H9 (cell line): ENCODE measurements around the gene CTAG1B. TPM values are rescaled to one million over a fixed set of nuclear protein-coding genes. Genes with fewer than 3 reads are reported as not detected.

Source experiments
- DNase-seq: peaks from one replicate; pipeline ENCODE4 v3.0.0-alpha.2; 2017
- H2AFZ ChIP-seq: one replicate; pipeline ENCODE4 v1.6.1; 2013; ENCODE audit warnings: mild to moderate bottlenecking, low read length, control low read depth, moderate library complexity
- H2AK5ac ChIP-seq: 2 replicates; pipeline ENCODE4 v1.6.1; 2013; ENCODE audit warnings: low read length, control low read depth, mixed read lengths; ENCODE audit not compliant: insufficient read length
- H2BK120ac ChIP-seq: one replicate; pipeline ENCODE4 v1.6.1; 2013; ENCODE audit warnings: low read depth, mild to moderate bottlenecking, low read length, control low read depth, inconsistent platforms; ENCODE audit not compliant: poor library complexity, severe bottlenecking
- H2BK12ac ChIP-seq: 2 replicates; pipeline ENCODE4 v1.6.1; 2013; ENCODE audit warnings: low read length, control low read depth, mixed read lengths, low read depth; ENCODE audit not compliant: insufficient read length
- H2BK15ac ChIP-seq: 2 replicates; pipeline ENCODE4 v1.6.1; 2013; ENCODE audit warnings: low read depth, low read length, control low read depth
- H2BK20ac ChIP-seq: one replicate; pipeline ENCODE4 v1.6.1; 2013; ENCODE audit warnings: low read depth, mild to moderate bottlenecking, low read length, control low read depth, inconsistent platforms; ENCODE audit not compliant: poor library complexity, severe bottlenecking
- H2BK5ac ChIP-seq: 2 replicates; pipeline ENCODE4 v1.6.1; 2013; ENCODE audit warnings: low read length, control low read depth, mixed read lengths; ENCODE audit not compliant: insufficient read length
- H3K14ac ChIP-seq: 2 replicates; pipeline ENCODE4 v1.6.1; 2013; ENCODE audit warnings: low read length, control low read depth; ENCODE audit not compliant: insufficient read depth
- H3K18ac ChIP-seq: 2 replicates; pipeline ENCODE4 v1.6.1; 2013; ENCODE audit warnings: low read depth, mild to moderate bottlenecking, mixed read lengths, low read length, control low read depth; ENCODE audit not compliant: insufficient read length
- H3K23ac ChIP-seq: 2 replicates; pipeline ENCODE4 v1.6.1; 2013; ENCODE audit warnings: low read length, control low read depth, mixed read lengths, low read depth; ENCODE audit not compliant: insufficient read length
- H3K23me2 ChIP-seq: 2 replicates; pipeline ENCODE4 v1.6.1; 2013; ENCODE audit warnings: low read depth, mild to moderate bottlenecking, mixed read lengths, low read length, control low read depth; ENCODE audit not compliant: insufficient read length, poor library complexity, severe bottlenecking
- H3K27ac ChIP-seq: 2 replicates; pipeline ENCODE4 v1.5.1; 2013; ENCODE audit warnings: low read length, control low read depth, mixed read lengths, low read depth; ENCODE audit not compliant: insufficient read length
- H3K27me3 ChIP-seq: 2 replicates; pipeline ENCODE4 v1.6.1; 2013; ENCODE audit warnings: low read length, control low read depth, inconsistent platforms; ENCODE audit not compliant: insufficient read depth
- H3K4ac ChIP-seq: 2 replicates; pipeline ENCODE4 v1.6.1; 2013; ENCODE audit warnings: low read depth, mild to moderate bottlenecking, control low read depth, inconsistent platforms, low read length, moderate library complexity
- H3K4me1 ChIP-seq: 2 replicates; pipeline ENCODE4 v1.6.1; 2013; ENCODE audit warnings: low read length, control low read depth, inconsistent platforms; ENCODE audit not compliant: insufficient read depth
- H3K4me2 ChIP-seq: 2 replicates; pipeline ENCODE4 v1.6.1; 2013; ENCODE audit warnings: low read length, control low read depth, mixed read lengths; ENCODE audit not compliant: insufficient read length, insufficient read depth
- H3K56ac ChIP-seq: 2 replicates; pipeline ENCODE4 v1.6.1; 2013; ENCODE audit warnings: low read depth, mild to moderate bottlenecking, mixed read lengths, low read length, control low read depth; ENCODE audit not compliant: insufficient read length
- H3K79me1 ChIP-seq: 2 replicates; pipeline ENCODE4 v1.6.1; 2013; ENCODE audit warnings: low read depth, mild to moderate bottlenecking, moderate library complexity, low read length, control low read depth, inconsistent platforms; ENCODE audit not compliant: insufficient read depth, poor library complexity, severe bottlenecking
- H3K79me2 ChIP-seq: 2 replicates; pipeline ENCODE4 v1.6.1; 2013; ENCODE audit warnings: low read length, control low read depth, inconsistent platforms; ENCODE audit not compliant: insufficient read depth
- H3K9ac ChIP-seq: 2 replicates; pipeline ENCODE4 v1.6.1; 2013; ENCODE audit warnings: low read length, control low read depth, mixed read lengths; ENCODE audit not compliant: insufficient read length; ENCODE audit errors: extremely low read depth
- H3K9me3 ChIP-seq: one replicate; pipeline ENCODE4 v1.6.1; 2013; ENCODE audit warnings: low read depth, low read length, inconsistent platforms; ENCODE audit not compliant: control insufficient read depth
- H3T11ph ChIP-seq: one replicate; pipeline ENCODE4 v1.6.1; 2013; ENCODE audit warnings: mild to moderate bottlenecking, low read length, control low read depth, inconsistent platforms
- H4K20me1 ChIP-seq: one replicate; pipeline ENCODE4 v1.6.1; 2013; ENCODE audit not compliant: control insufficient read depth, insufficient read length, insufficient read depth
- H4K5ac ChIP-seq: 2 replicates; pipeline ENCODE4 v1.6.1; 2013; ENCODE audit warnings: low read depth, mild to moderate bottlenecking, mixed read lengths, low read length, control low read depth; ENCODE audit not compliant: insufficient read length
- H4K8ac ChIP-seq: replicated peaks from 2 replicates; pipeline ENCODE4 v1.6.1; 2013; ENCODE audit warnings: low read length, control low read depth, mixed read lengths, low read depth; ENCODE audit not compliant: insufficient read length
- H4K91ac ChIP-seq: 2 replicates; pipeline ENCODE4 v1.6.1; 2013; ENCODE audit warnings: low read depth, mild to moderate bottlenecking, moderate library complexity, mixed read lengths, low read length, control low read depth; ENCODE audit not compliant: insufficient read length
- H3K27ac Mint-ChIP-seq, 3 experiments: 2 replicates in 2 of 3; 3 replicates in 1 of 3; pipeline ENCODE4 v1.8.0; 2020 to 2021; ENCODE audit warnings: mixed read lengths in 3 of 3, mild to moderate bottlenecking in 1 of 3, moderate library complexity in 1 of 3
- H3K27me3 Mint-ChIP-seq: 2 replicates; pipeline ENCODE4 v1.8.0; 2021; ENCODE audit warnings: low read depth, mild to moderate bottlenecking, moderate library complexity, mixed read lengths
- H3K36me3 Mint-ChIP-seq, 3 experiments: 2 replicates in 2 of 3; 3 replicates in 1 of 3; pipeline ENCODE4 v1.8.0; 2020 to 2021; ENCODE audit warnings: low read depth in 3 of 3, mixed read lengths in 3 of 3; ENCODE audit not compliant: insufficient read depth in 1 of 3
- H3K4me1 Mint-ChIP-seq, 2 experiments: 2 replicates each; pipeline ENCODE4 v1.8.0; 2020; ENCODE audit warnings: mixed read lengths in 2 of 2
- H3K4me3 Mint-ChIP-seq, 2 experiments: 2 replicates in 1 of 2; 3 replicates in 1 of 2; pipeline ENCODE4 v1.8.0; 2020 to 2021; ENCODE audit warnings: mild to moderate bottlenecking in 2 of 2, mixed read lengths in 2 of 2, moderate library complexity in 1 of 2
- H3K9me3 Mint-ChIP-seq, 2 experiments: 2 replicates in 1 of 2; 3 replicates in 1 of 2; pipeline ENCODE4 v1.8.0; 2020; ENCODE audit warnings: mild to moderate bottlenecking in 2 of 2, mixed read lengths in 2 of 2, moderate library complexity in 1 of 2
- WGBS: extraction: QIAGEN DNeasy Blood & Tissue Kit; methylation state at CpG from one replicate; pipeline ENCODE4 v1.1.7; 2013; ENCODE audit warnings: missing lambda C conversion rate, low lambda C conversion rate, mixed read lengths; ENCODE audit not compliant: insufficient read length; ENCODE audit errors: extremely low coverage; 5-methylcytosine and 5-hydroxymethylcytosine counted together
- total RNA-seq: library from RNA; stranded (reverse); gene quantifications from 2 replicates; pipeline ENCODE4 v1.2.1, GENCODE V29; 2021
- TF ChIP-seq, protein P1 (sequence below): fragments of 200-600 bp; sonication (generic); conservative IDR thresholded peaks from 3 replicates; pipeline ENCODE4 v1.8.0; 2021; ENCODE audit warnings: antibody characterized with exemption, mild to moderate bottlenecking

CTAG1B gene
- total RNA-seq, 1 experiment from 2014 or later = not detected

DNA sequence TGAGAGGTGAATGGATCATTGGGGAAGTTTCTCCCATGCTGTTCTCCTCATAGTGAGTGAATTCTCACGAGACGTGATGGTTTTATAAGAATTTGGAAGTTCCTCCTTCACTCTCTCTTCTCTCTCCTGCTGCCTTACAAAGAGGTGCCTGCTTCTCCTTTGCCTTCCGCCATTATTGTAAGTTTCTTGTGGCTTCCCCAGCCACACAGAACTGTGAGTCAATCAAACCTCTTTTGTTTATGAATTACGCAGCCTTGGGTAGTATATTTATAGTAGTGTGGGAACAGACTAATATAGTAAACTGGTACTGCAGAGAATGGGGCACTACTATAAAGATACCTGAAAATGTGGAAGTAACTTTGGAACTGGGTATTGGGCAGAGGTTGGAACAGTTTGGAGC lies 42.1 kb upstream of the CTAG1B start:
- no peaks in the 10 kb centered on the region for H3K23me2 ChIP-seq
- no peak overlapping the region for H3K14ac ChIP-seq
- H3T11ph ChIP-seq = no peak overlapping the region
- no peaks in the 10 kb centered on the region for H3K79me1 ChIP-seq
- TF ChIP-seq, protein P1, sequence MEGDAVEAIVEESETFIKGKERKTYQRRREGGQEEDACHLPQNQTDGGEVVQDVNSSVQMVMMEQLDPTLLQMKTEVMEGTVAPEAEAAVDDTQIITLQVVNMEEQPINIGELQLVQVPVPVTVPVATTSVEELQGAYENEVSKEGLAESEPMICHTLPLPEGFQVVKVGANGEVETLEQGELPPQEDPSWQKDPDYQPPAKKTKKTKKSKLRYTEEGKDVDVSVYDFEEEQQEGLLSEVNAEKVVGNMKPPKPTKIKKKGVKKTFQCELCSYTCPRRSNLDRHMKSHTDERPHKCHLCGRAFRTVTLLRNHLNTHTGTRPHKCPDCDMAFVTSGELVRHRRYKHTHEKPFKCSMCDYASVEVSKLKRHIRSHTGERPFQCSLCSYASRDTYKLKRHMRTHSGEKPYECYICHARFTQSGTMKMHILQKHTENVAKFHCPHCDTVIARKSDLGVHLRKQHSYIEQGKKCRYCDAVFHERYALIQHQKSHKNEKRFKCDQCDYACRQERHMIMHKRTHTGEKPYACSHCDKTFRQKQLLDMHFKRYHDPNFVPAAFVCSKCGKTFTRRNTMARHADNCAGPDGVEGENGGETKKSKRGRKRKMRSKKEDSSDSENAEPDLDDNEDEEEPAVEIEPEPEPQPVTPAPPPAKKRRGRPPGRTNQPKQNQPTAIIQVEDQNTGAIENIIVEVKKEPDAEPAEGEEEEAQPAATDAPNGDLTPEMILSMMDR = no peak
- no peak overlapping the region for H2BK20ac ChIP-seq
- no peak for DNase-seq
- no peak overlapping the region for H2BK120ac ChIP-seq
- no peaks in the 10 kb centered on the region for H3K4me1 Mint-ChIP-seq
- no peaks in the 10 kb centered on the region for H3K27me3 ChIP-seq
- H3K79me2 ChIP-seq = no peaks in the 10 kb centered on the region
- H2AK5ac ChIP-seq = no peak overlapping the region
- no peak overlapping the region for H2BK5ac ChIP-seq
- WGBS = no CpG with 5 or more reads among the region's 4 CpGs
- no peak overlapping the region for H3K27ac ChIP-seq
- peaks cover 5% of the 10 kb centered on the region for H3K27me3 Mint-ChIP-seq
- H4K8ac ChIP-seq = no peak overlapping the region
- no peaks in the 10 kb centered on the region for H3K4me1 ChIP-seq
- H3K4ac ChIP-seq = no peak overlapping the region
- no peak overlapping the region for H2AFZ ChIP-seq
- no peak overlapping the region for H3K56ac ChIP-seq
- no peak overlapping the region for H4K5ac ChIP-seq
- H4K20me1 ChIP-seq = no peaks in the 10 kb centered on the region
- no peak overlapping the region for H2BK12ac ChIP-seq
- H3K23ac ChIP-seq = no peak overlapping the region
- no peak overlapping the region for H4K91ac ChIP-seq
- H3K9ac ChIP-seq = no peak overlapping the region
- H3K9me3 Mint-ChIP-seq = peaks cover 83 to 87% of the 10 kb centered on the region in 2 experiments
- no peak overlapping the region for H3K4me2 ChIP-seq
- H3K36me3 Mint-ChIP-seq = peaks cover 0 to 9% (median 5%) of the 10 kb centered on the region in 3 experiments; a peak in 3 of 7 replicates
- no peak overlapping the region for H3K27ac Mint-ChIP-seq
- no peak overlapping the region for H3K4me3 Mint-ChIP-seq
- H2BK15ac ChIP-seq = no peak overlapping the region
- H3K18ac ChIP-seq = no peak overlapping the region
- H3K9me3 ChIP-seq = peaks cover 57% of the 10 kb centered on the region
